SJSA1 (cell line): ENCODE data around the gene IFI16. TPM values are rescaled to one million over a fixed set of nuclear protein-coding genes. Genes with fewer than 3 reads are reported as not detected.
"Not testable (repeated sequence)": the region's sequence is repeated elsewhere in the genome, so short reads cannot be mapped to it uniquely, and the experiment has no call there.

Source experiments
- DNase-seq, 2 experiments: peaks; one replicate each; pipeline ENCODE4 v3.0.0-alpha.2; 2015 to 2020; ENCODE audit warnings: low spot score in 2 of 2, low read depth in 1 of 2
- H3K27ac ChIP-seq: fragments of 250-450 bp; sonication (Bioruptor Pico); 2 replicates; pipeline ENCODE4 v1.5.1; 2020; ENCODE audit warnings: mild to moderate bottlenecking, moderate library complexity
- H3K27me3 ChIP-seq: fragments of 250-450 bp; sonication (Bioruptor Pico); replicated peaks from 2 replicates; pipeline ENCODE4 v1.5.1; 2020; ENCODE audit warnings: mild to moderate bottlenecking, moderate library complexity
- H3K36me3 ChIP-seq: fragments of 250-450 bp; sonication (Bioruptor Pico); 2 replicates; pipeline ENCODE4 v1.5.1; 2020; ENCODE audit warnings: mild to moderate bottlenecking
- H3K4me1 ChIP-seq: fragments of 250-450 bp; sonication (Bioruptor Pico); replicated peaks from 2 replicates; pipeline ENCODE4 v1.6.1; 2021; ENCODE audit warnings: mild to moderate bottlenecking
- H3K4me3 ChIP-seq: fragments of 250-450 bp; sonication (Bioruptor Pico); 2 replicates; pipeline ENCODE4 v1.5.1; 2020; ENCODE audit warnings: mild to moderate bottlenecking
- H3K9me3 ChIP-seq: fragments of 250-450 bp; sonication (Bioruptor Pico); replicated peaks from 2 replicates; pipeline ENCODE4 v1.5.1; 2020; ENCODE audit warnings: mild to moderate bottlenecking
- total RNA-seq: library from RNA; depleted of rRNA; stranded (reverse); fragments of >200 nt; shearing (Covaris generic); gene quantifications from 2 replicates; pipeline ENCODE4 v1.2.3, GENCODE V29; 2014

Gene IFI16
- total RNA-seq, 1 experiment from 2014 or later, result 27.1 TPM

DNA sequence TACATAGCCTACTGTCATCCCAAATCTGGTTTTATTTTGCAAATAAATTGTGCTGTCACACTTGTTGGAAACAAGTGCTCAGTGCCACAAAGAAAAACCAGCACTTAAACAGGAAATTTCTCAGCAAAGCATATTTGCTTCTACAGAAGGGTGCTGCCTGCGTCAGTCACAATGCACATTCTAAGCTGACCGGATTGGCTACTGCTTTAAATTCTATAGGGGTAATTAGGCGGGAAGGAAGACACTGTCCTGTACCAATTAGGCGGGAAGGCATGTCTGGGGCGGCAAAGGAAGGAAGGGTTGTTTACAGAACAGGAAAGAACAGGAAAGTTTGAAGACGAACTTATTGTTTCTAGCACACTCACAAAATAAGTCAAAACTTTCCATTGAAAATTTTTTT lies 2.8 kb downstream of the IFI16 start:
- Histone ChIP-seq H3K4me3 (no peak overlapping the region; the same call in 1 of the 2 replicates), H3K36me3 (peaks cover 47% of the 10 kb centered on the region), H3K4me1 (peaks cover 42% of the 10 kb centered on the region), H3K9me3 (no peaks in the 10 kb centered on the region), H3K27me3 (no peaks in the 10 kb centered on the region), H3K27ac (peak overlapping the region; percentile 14; the same call in 1 of the 2 replicates)
- DNase-seq, result peak in 1 of 2 experiments; percentile 13

DNA sequence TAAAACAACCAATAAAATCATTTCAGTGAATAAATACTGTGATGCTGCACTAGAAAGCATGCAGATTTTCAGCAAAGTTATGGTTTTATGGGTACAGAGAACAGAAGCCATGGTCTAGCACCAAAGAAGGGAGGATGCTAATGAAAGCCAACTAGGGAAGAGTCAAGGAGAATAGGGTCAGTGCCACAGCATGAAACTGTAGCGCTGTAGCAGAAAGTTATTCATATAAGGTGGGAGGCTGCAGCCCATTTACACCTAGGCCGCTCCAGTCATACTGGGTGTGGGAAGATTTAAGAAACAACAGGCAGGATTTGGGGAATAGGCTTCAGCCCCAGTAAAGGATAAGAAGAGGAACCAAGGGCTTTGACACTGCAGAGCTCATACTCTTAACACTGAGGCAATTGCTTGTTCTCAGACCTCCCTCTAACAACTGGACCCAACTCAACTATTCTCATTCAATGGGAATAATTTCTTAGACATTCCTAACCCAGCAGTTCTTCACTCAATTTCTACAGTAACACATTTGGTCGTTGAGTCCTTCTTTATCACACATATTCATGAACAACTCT lies 4.4 kb downstream of the IFI16 start:
- no peaks in the 10 kb centered on the region for H3K27me3 ChIP-seq
- no peaks in the 10 kb centered on the region for H3K9me3 ChIP-seq
- peaks cover 35% of the 10 kb centered on the region for H3K4me1 ChIP-seq
- H3K4me3 ChIP-seq, result no peak overlapping the region
- DNase-seq, result no peak
- H3K27ac ChIP-seq, result no peak overlapping the region
- peaks cover 63% of the 10 kb centered on the region for H3K36me3 ChIP-seq

GRCh38 chr1:159014851-159015250 lies 5.1 kb downstream of the IFI16 start:
- Histone ChIP-seq H3K4me1 (peaks cover 29% of the 10 kb centered on the region), H3K9me3 (no peaks in the 10 kb centered on the region), H3K27me3 (no peaks in the 10 kb centered on the region), H3K27ac (peak overlapping the region; percentile 47), H3K36me3 (peaks cover 68% of the 10 kb centered on the region), H3K4me3 (no peak overlapping the region)
- DNase-seq, result no peak

GRCh38 chr1:159015440-159015909 lies 5.8 kb downstream of the IFI16 start:
- Histone ChIP-seq H3K9me3 (no peaks in the 10 kb centered on the region), H3K27me3 (no peaks in the 10 kb centered on the region), H3K36me3 (peaks cover 74% of the 10 kb centered on the region), H3K4me1 (peaks cover 29% of the 10 kb centered on the region), H3K27ac (peak overlapping the region; percentile 47), H3K4me3 (no peak overlapping the region)
- DNase-seq, result peak; percentile 71 to 80

GRCh38 chr1:159023723-159024122 lies 14.0 kb downstream of the IFI16 start:
- Histone ChIP-seq H3K36me3 (peaks cover 59% of the 10 kb centered on the region), H3K4me1 (no peaks in the 10 kb centered on the region), H3K27ac (no peak overlapping the region), H3K9me3 (no peaks in the 10 kb centered on the region), H3K27me3 (no peaks in the 10 kb centered on the region), H3K4me3 (no peak overlapping the region)
- no peak for DNase-seq

DNA sequence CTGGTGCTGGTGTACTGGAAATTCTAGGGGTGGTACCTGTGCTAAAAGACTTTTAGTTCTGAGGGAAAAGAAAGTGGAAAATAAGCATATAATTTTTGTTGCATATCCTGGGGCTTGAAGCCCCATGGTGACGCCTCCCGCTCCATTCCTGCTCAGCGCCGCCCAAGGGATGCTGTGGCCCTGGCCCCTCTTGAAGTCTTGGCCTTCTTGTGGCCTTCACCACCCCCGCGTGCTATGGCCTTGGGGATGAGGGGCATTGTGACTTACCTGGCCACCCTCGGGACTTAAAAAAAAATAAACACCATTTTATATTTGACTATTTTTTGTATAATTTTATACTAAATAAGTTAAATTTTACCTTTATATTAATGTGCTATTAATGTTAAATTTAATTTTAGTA lies 15.3 kb downstream of the IFI16 start:
- no peak overlapping the region for H3K4me3 ChIP-seq
- no peaks in the 10 kb centered on the region for H3K9me3 ChIP-seq
- H3K4me1 ChIP-seq, result no peaks in the 10 kb centered on the region
- H3K27ac ChIP-seq, result no peak overlapping the region
- H3K27me3 ChIP-seq, result no peaks in the 10 kb centered on the region
- H3K36me3 ChIP-seq, result peaks cover 52% of the 10 kb centered on the region
- DNase-seq, result no peak

DNA sequence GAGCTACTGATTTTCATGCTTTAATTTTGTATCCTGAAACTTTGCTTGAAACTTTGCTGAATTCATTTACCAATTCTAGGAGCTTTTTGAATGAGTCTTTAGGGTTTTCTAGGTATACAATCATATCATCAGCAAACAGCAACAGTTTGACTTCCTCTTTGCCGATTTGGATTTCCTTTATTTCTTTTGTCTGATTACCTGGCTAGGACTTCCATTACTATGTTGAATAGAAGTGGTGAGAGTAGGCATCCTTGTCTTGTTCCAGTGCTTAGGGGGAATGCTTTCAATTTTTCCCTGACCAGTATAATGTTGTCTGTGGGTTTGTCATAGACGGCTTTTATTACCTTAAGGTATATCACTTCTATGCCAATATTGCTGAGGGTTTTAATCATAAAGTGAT lies 17.1 kb downstream of the IFI16 start:
- not testable (repeated sequence) for H3K27ac ChIP-seq, H3K27me3 ChIP-seq, DNase-seq, H3K9me3 ChIP-seq, H3K4me3 ChIP-seq, H3K4me1 ChIP-seq
- H3K36me3 ChIP-seq, result peaks cover 53% of the 10 kb centered on the region

- no peak for DNase-seq
- no peak overlapping the region for H3K27ac ChIP-seq
- no peaks in the 10 kb centered on the region for H3K27me3 ChIP-seq
- H3K9me3 ChIP-seq, result no peaks in the 10 kb centered on the region
- H3K4me1 ChIP-seq, result no peaks in the 10 kb centered on the region
- H3K4me3 ChIP-seq, result no peak overlapping the region
- H3K36me3 ChIP-seq, result peaks cover 69% of the 10 kb centered on the region
These were observed 20.6 kb downstream of the IFI16 start for GRCh38 chr1:159030311-159030710.

GRCh38 chr1:159030877-159031447 lies 21.3 kb downstream of the IFI16 start:
- H3K36me3 ChIP-seq, result peaks cover 70% of the 10 kb centered on the region

DNA sequence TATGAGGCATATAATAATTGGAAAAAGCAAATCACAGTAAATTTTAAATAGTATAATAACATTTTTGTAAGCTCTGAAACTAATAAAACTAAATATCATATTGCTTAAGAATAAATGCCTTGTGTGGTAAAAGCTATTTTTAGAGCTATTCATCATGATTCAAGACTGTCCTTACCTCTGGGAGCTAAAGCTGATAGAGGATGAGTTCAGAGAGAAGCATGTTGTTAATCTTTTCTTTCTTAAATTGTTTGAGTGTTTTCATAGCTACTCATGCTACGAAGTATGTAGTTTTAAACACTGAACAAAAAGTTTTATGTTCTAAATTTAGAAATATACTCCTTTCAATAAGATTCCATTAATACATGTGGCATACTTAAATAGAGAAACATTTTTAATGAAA lies 30.5 kb downstream of the IFI16 start:
- DNase-seq, result peak in 1 of 2 experiments; percentile 17
- no peaks in the 10 kb centered on the region for H3K27me3 ChIP-seq
- peaks cover 18% of the 10 kb centered on the region for H3K4me1 ChIP-seq
- H3K9me3 ChIP-seq, result no peaks in the 10 kb centered on the region
- peak overlapping the region; percentile 46 for H3K27ac ChIP-seq
- H3K36me3 ChIP-seq, result peaks cover 67% of the 10 kb centered on the region
- no peak overlapping the region for H3K4me3 ChIP-seq

More at GRCh38 chr1:159030877-159031447, 21.3 kb downstream of the IFI16 start:
- H3K4me3 ChIP-seq, result no peak overlapping the region
- DNase-seq, result no peak
- H3K4me1 ChIP-seq, result no peaks in the 10 kb centered on the region
- H3K27ac ChIP-seq, result no peak overlapping the region
- H3K27me3 ChIP-seq, result no peaks in the 10 kb centered on the region
- no peaks in the 10 kb centered on the region for H3K9me3 ChIP-seq

- H3K4me3 ChIP-seq, result no peak overlapping the region
- peaks cover 64% of the 10 kb centered on the region for H3K36me3 ChIP-seq
- no peaks in the 10 kb centered on the region for H3K27me3 ChIP-seq
- no peaks in the 10 kb centered on the region for H3K9me3 ChIP-seq
- H3K4me1 ChIP-seq, result peaks cover 18% of the 10 kb centered on the region
- peak overlapping the region; percentile 46 for H3K27ac ChIP-seq
- no peak for DNase-seq
These were observed 31.4 kb downstream of the IFI16 start for GRCh38 chr1:159040893-159041724.

DNA sequence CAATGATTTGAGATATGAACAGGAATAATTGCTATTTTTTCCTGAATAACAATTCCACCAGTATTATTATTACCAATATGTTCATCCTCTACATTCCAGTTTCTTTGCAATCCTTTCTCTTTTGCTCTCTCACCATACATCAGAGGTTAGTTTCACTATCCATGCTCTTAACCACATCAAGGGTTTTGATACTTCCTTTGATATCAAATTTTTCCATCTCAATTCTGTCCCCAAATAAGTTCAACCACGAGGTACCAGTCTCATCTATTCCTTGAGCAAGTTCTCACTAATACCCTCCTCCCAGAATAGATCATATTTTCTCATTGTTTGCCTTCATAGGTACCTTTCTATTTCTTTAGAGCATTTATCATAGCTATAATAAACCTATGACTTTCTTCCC lies 36.8 kb downstream of the IFI16 start:
- H3K36me3 ChIP-seq, result peaks cover 48% of the 10 kb centered on the region
- H3K9me3 ChIP-seq, H3K27me3 ChIP-seq, H3K27ac ChIP-seq, H3K4me3 ChIP-seq, H3K4me1 ChIP-seq, DNase-seq: not testable (repeated sequence)

GRCh38 chr1:159051436-159051835 lies 41.7 kb downstream of the IFI16 start:
- no peaks in the 10 kb centered on the region for H3K9me3 ChIP-seq
- no peak overlapping the region for H3K27ac ChIP-seq
- no peak overlapping the region for H3K4me3 ChIP-seq
- no peaks in the 10 kb centered on the region for H3K4me1 ChIP-seq
- H3K36me3 ChIP-seq, result peaks cover 77% of the 10 kb centered on the region
- DNase-seq, result no peak
- no peaks in the 10 kb centered on the region for H3K27me3 ChIP-seq

DNA sequence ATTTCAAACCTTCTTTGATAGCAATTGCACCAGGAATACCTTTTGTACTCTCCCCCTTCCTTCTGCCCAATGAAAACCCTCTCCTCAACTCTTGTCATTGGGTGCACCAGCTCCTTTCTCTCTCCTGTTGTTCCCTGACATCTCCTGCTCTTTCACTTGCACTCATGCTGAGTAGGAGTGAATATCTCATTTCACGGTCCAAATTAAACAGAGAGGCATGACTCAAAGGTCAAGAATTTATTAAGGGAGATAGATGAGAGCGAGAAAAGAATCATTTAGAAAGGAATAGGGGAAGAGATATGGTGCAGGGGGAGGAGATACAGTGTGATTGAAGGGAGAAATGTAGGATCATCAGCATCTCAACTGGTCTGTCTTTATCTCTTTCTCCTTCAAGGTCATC lies 44.7 kb downstream of the IFI16 start:
- no peaks in the 10 kb centered on the region for H3K9me3 ChIP-seq
- no peak for DNase-seq
- H3K4me1 ChIP-seq, result no peaks in the 10 kb centered on the region
- H3K4me3 ChIP-seq, result no peak overlapping the region
- no peaks in the 10 kb centered on the region for H3K27me3 ChIP-seq
- peaks cover 68% of the 10 kb centered on the region for H3K36me3 ChIP-seq
- no peak overlapping the region for H3K27ac ChIP-seq
